Trophoblast cell (in vitro differentiated cells and primary cell): ENCODE measurements around the gene FN3K.
A peak's percentile ranks its signal among the peaks of the same experiment; 100 is the strongest.
"Not testable (repeated sequence)": the region's sequence is repeated elsewhere in the genome, so short reads cannot be mapped to it uniquely, and the experiment has no call there.

ENCODE experiments used
- DNase-seq, 2 donors: peaks; one replicate each; pipeline ENCODE4 v3.0.0-alpha.2; 2016
- H2AFZ ChIP-seq: 2 replicates; pipeline ENCODE4 v1.6.1; 2013; ENCODE audit warnings: low read length, moderate library complexity, mild to moderate bottlenecking; ENCODE audit not compliant: insufficient read depth, poor library complexity
- H2AK5ac ChIP-seq: 2 replicates; pipeline ENCODE4 v1.6.1; 2013; ENCODE audit warnings: mild to moderate bottlenecking, low read length
- H2BK120ac ChIP-seq: 2 replicates; pipeline ENCODE4 v1.6.1; 2013; ENCODE audit warnings: low read length, mild to moderate bottlenecking, moderate library complexity; ENCODE audit not compliant: insufficient read depth, poor library complexity
- H2BK12ac ChIP-seq: 2 replicates; pipeline ENCODE4 v1.6.1; 2013; ENCODE audit warnings: mild to moderate bottlenecking, low read length, moderate library complexity
- H2BK5ac ChIP-seq: 2 replicates; pipeline ENCODE4 v1.6.1; 2013; ENCODE audit warnings: low read length, low read depth, moderate library complexity, mild to moderate bottlenecking; ENCODE audit not compliant: poor library complexity
- H3K14ac ChIP-seq: 2 replicates; pipeline ENCODE4 v1.6.1; 2013; ENCODE audit warnings: mild to moderate bottlenecking, low read length
- H3K18ac ChIP-seq: 2 replicates; pipeline ENCODE4 v1.6.1; 2013; ENCODE audit warnings: mild to moderate bottlenecking, low read length
- H3K23ac ChIP-seq: 2 replicates; pipeline ENCODE4 v1.6.1; 2013; ENCODE audit warnings: low read length
- H3K27ac ChIP-seq: 2 replicates; pipeline ENCODE4 v1.5.1; 2013; ENCODE audit warnings: low read depth, mild to moderate bottlenecking, inconsistent platforms, low read length, moderate library complexity
- H3K27me3 ChIP-seq: 2 replicates; pipeline ENCODE4 v1.6.1; 2013; ENCODE audit warnings: inconsistent platforms, mild to moderate bottlenecking, low read length, moderate library complexity; ENCODE audit not compliant: insufficient read depth
- H3K36me3 ChIP-seq, 2 experiments: 1 replicate in 1 of 2; 2 replicates in 1 of 2; pipeline ENCODE4 v1.6.1; 2013; ENCODE audit warnings: low read length in 2 of 2, mild to moderate bottlenecking in 2 of 2, moderate library complexity in 1 of 2; ENCODE audit not compliant: insufficient read depth in 2 of 2, control insufficient read depth in 1 of 2
- H3K4ac ChIP-seq: 2 replicates; pipeline ENCODE4 v1.6.1; 2013; ENCODE audit warnings: low read depth, mild to moderate bottlenecking, low read length, moderate library complexity
- H3K4me1 ChIP-seq, 2 experiments: 1 replicate in 1 of 2; 2 replicates in 1 of 2; pipeline ENCODE4 v1.6.1; 2013; ENCODE audit warnings: low read length in 2 of 2, mild to moderate bottlenecking in 2 of 2, moderate library complexity in 1 of 2; ENCODE audit not compliant: insufficient read depth in 2 of 2, control insufficient read depth in 1 of 2
- H3K4me2 ChIP-seq: 2 replicates; pipeline ENCODE4 v1.6.1; 2013; ENCODE audit warnings: inconsistent platforms, mild to moderate bottlenecking, low read length, moderate library complexity
- H3K4me3 ChIP-seq: 2 replicates; pipeline ENCODE4 v1.5.1; 2013; ENCODE audit warnings: mild to moderate bottlenecking, low read depth, low read length, inconsistent platforms
- H3K79me1 ChIP-seq: one replicate; pipeline ENCODE4 v1.6.1; 2013; ENCODE audit warnings: low read length
- H3K79me2 ChIP-seq: 2 replicates; pipeline ENCODE4 v1.6.1; 2013; ENCODE audit warnings: low read length, mild to moderate bottlenecking; ENCODE audit not compliant: control insufficient read depth, insufficient read depth, poor library complexity
- H3K9ac ChIP-seq: 2 replicates; pipeline ENCODE4 v1.6.1; 2013; ENCODE audit warnings: mild to moderate bottlenecking, low read length
- H3K9me3 ChIP-seq: 2 replicates; pipeline ENCODE4 v1.6.1; 2013; ENCODE audit warnings: low read depth, mild to moderate bottlenecking, control low read depth, inconsistent platforms, low read length; ENCODE audit not compliant: insufficient read depth
- H4K12ac ChIP-seq: 2 replicates; pipeline ENCODE4 v1.6.1; 2013; ENCODE audit warnings: low read depth, mild to moderate bottlenecking, low read length, moderate library complexity
- H4K8ac ChIP-seq: 2 replicates; pipeline ENCODE4 v1.6.1; 2013; ENCODE audit warnings: low read depth, mild to moderate bottlenecking, low read length, moderate library complexity
- H4K91ac ChIP-seq: one replicate; pipeline ENCODE4 v1.6.1; 2013; ENCODE audit warnings: low read depth, mild to moderate bottlenecking, low read length, moderate library complexity
- WGBS: extraction: QIAGEN DNeasy Blood & Tissue Kit; methylation state at CpG from one replicate; pipeline ENCODE4 v1.1.7; 2013; ENCODE audit warnings: missing lambda C conversion rate; ENCODE audit not compliant: insufficient read length, insufficient coverage; ENCODE audit errors: extremely low coverage; 5-methylcytosine and 5-hydroxymethylcytosine counted together

The FN3K gene

DNA sequence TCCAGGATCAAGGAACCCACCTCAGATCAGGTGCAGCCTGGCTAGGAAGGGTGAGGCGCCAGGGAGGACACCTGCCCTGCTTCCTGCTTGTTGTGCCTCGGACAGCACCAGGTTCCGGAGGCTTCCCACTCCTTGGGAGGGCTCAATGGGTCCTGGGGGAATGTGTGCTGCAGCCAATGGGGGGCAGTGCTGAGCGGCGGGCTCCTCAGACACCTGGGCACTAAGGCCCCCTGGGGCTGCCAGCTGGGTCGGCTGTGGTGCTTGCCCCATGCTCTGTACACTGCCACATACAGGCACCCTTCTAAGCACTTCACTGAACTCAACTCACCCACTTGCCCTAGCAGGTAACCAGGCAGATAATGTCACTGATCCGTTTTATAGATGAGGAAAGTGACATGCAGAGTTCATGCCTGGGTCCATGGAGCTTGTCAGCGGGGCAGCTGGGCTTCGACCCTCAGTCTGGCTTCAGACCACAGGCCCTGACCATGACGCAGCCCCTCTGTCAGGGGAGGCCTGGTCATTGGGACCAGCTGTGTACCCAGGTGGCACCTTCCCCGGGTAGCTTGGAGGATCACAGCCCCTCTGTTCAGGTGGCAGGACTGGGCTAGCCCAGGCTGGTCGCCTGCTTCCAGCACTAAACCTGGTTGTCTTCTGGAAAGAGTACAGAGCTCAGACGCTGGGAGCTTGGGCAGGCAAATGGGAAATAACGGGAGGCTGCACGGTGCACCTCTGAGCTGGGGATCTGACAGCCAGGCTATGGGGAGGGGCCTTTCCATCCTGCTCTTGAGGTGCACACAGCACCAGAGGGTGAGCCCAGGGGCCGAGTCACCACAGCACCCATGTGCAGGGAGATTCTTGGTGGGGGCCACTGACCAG lies 8.2 kb downstream of the FN3K start:
- H3K9me3 ChIP-seq: peaks cover 10% of the 10 kb centered on the region
- H3K18ac ChIP-seq: no peak overlapping the region
- no CpG with 5 or more reads among the region's 16 CpGs for WGBS
- no peak for DNase-seq
- no peak overlapping the region for H3K4ac ChIP-seq
- H4K8ac ChIP-seq: no peak overlapping the region
- H3K27me3 ChIP-seq: no peaks in the 10 kb centered on the region
- no peak overlapping the region for H2AK5ac ChIP-seq
- H2BK12ac ChIP-seq: no peak overlapping the region
- peaks cover 6 to 9% of the 10 kb centered on the region in 2 experiments for H3K36me3 ChIP-seq
- no peak overlapping the region for H2AFZ ChIP-seq
- H4K91ac ChIP-seq: no peak overlapping the region
- no peak overlapping the region for H4K12ac ChIP-seq
- H3K23ac ChIP-seq: no peak overlapping the region
- H3K9ac ChIP-seq: no peak overlapping the region
- no peaks in the 10 kb centered on the region for H3K79me2 ChIP-seq
- H2BK5ac ChIP-seq: no peak overlapping the region
- H3K4me1 ChIP-seq: no peaks in the 10 kb centered on the region
- no peak overlapping the region for H2BK120ac ChIP-seq
- no peak overlapping the region for H3K14ac ChIP-seq
- no peaks in the 10 kb centered on the region for H3K79me1 ChIP-seq
- H3K4me3 ChIP-seq: no peak overlapping the region
- no peak overlapping the region for H3K27ac ChIP-seq
- H3K4me2 ChIP-seq: no peak overlapping the region

DNA sequence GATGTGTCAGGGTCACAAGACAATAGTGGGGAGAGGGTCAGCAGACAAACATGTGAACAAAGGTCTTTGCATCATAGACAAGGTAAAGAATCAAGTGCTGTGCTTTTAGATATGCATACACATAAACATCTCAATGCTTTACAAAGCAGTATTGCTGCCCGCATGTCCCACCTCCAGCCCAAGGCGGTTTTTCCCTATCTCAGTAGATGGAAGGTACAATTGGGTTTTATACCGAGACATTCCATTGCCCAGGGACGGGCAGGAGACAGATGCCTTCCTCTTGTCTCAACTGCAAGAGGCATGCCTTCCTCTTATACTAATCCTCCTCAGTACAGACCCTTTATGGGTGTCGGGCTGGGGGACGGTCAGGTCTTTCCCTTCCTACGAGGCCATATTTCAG lies 9.3 kb downstream of the FN3K start:
- no CpG with 5 or more reads among the region's 7 CpGs for WGBS
- not testable (repeated sequence) for H3K18ac ChIP-seq, H4K8ac ChIP-seq

DNA sequence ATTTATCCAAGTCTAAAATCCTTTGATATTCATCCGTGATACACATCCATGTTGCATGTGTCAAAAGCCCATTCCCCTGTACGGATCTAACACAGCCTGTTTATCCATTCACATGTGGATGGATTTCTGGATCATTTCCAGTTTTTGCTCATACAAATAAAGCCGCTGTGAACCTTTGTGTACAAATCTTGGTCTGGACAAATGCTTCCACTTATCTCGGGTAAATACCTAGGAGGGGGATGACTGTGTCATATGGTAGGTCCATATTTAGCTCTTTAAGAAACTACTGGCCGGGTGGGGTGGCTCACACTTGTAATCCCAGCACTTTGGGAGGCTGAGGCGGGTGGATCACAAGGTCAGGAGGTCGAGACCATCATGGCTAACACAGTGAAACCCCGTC lies 10.1 kb downstream of the FN3K start:
- H3K79me2 ChIP-seq: no peaks in the 10 kb centered on the region
- no peak overlapping the region for H3K14ac ChIP-seq
- H3K79me1 ChIP-seq: no peaks in the 10 kb centered on the region
- no peak overlapping the region for H4K91ac ChIP-seq
- no peak overlapping the region for H4K8ac ChIP-seq
- peaks cover 6 to 7% of the 10 kb centered on the region in 2 experiments for H3K36me3 ChIP-seq
- no peak overlapping the region for H3K27ac ChIP-seq
- no peaks in the 10 kb centered on the region for H3K4me1 ChIP-seq
- no peak for DNase-seq
- no peak overlapping the region for H2BK12ac ChIP-seq
- no peak overlapping the region for H3K18ac ChIP-seq
- H3K4me2 ChIP-seq: no peak overlapping the region
- no peak overlapping the region for H2BK120ac ChIP-seq
- no CpG with 5 or more reads among the region's 8 CpGs for WGBS
- no peak overlapping the region for H3K23ac ChIP-seq
- peaks cover 5% of the 10 kb centered on the region for H3K27me3 ChIP-seq
- peaks cover 14% of the 10 kb centered on the region for H3K9me3 ChIP-seq
- no peak overlapping the region for H2BK5ac ChIP-seq
- no peak overlapping the region for H2AFZ ChIP-seq
- H3K4me3 ChIP-seq: no peak overlapping the region
- no peak overlapping the region for H3K4ac ChIP-seq
- H4K12ac ChIP-seq: no peak overlapping the region
- no peak overlapping the region for H2AK5ac ChIP-seq
- no peak overlapping the region for H3K9ac ChIP-seq

More for the DNA sequence above, 9.3 kb downstream of the FN3K start:
- H3K4me2 ChIP-seq, H3K79me2 ChIP-seq, H3K79me1 ChIP-seq, H3K4ac ChIP-seq, H3K27me3 ChIP-seq, H2AFZ ChIP-seq, H2BK5ac ChIP-seq, H3K4me3 ChIP-seq, H2BK120ac ChIP-seq, H3K36me3 ChIP-seq, H3K4me1 ChIP-seq, H3K9ac ChIP-seq, H2BK12ac ChIP-seq, H3K23ac ChIP-seq, H4K12ac ChIP-seq, H3K14ac ChIP-seq, H4K91ac ChIP-seq, H2AK5ac ChIP-seq, H3K27ac ChIP-seq: not testable (repeated sequence)
- H3K9me3 ChIP-seq: peaks cover 10% of the 10 kb centered on the region
- DNase-seq: peak; percentile 82 to 94

DNA sequence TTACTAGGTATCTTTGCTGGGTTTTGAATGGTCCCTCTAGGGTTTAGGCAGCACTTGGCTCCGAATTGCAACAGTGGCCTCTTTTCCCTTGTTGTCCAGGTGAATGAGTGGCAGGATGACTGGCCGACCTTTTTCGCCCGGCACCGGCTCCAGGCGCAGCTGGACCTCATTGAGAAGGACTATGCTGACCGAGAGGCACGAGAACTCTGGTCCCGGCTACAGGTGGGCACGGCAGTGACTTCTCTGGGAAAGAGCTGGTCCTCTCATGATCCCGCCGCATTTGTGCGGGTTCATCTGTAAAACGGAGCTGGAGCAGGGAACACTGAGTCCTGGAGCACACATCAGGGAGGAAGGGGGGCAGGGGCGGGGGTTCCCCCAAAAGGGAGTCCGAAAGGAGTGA lies 13.3 kb downstream of the FN3K start:
- H4K91ac ChIP-seq: no peak overlapping the region
- H3K18ac ChIP-seq: no peak overlapping the region
- peaks cover 2 to 9% of the 10 kb centered on the region in 2 experiments for H3K4me1 ChIP-seq
- H3K14ac ChIP-seq: no peak overlapping the region
- H2BK120ac ChIP-seq: no peak overlapping the region
- H3K27me3 ChIP-seq: peaks cover 8% of the 10 kb centered on the region
- no peak overlapping the region for H2BK5ac ChIP-seq
- no peak overlapping the region for H4K8ac ChIP-seq
- no peak overlapping the region for H3K9ac ChIP-seq
- no CpG with 5 or more reads among the region's 16 CpGs for WGBS
- H3K36me3 ChIP-seq: no peaks in the 10 kb centered on the region
- H3K4me3 ChIP-seq: no peak overlapping the region
- no peak for DNase-seq
- no peak overlapping the region for H2AK5ac ChIP-seq
- no peak overlapping the region for H3K4ac ChIP-seq
- no peak overlapping the region for H2AFZ ChIP-seq
- no peak overlapping the region for H3K27ac ChIP-seq
- peaks cover 4% of the 10 kb centered on the region for H3K79me2 ChIP-seq
- H3K79me1 ChIP-seq: peaks cover 4% of the 10 kb centered on the region
- H3K23ac ChIP-seq: no peak overlapping the region
- H4K12ac ChIP-seq: no peak overlapping the region
- H2BK12ac ChIP-seq: no peak overlapping the region
- H3K4me2 ChIP-seq: no peak overlapping the region
- H3K9me3 ChIP-seq: peaks cover 9% of the 10 kb centered on the region
